ENCODE measurements around the gene BEND3.
"Not testable (repeated sequence)": the region's sequence is repeated elsewhere in the genome, so short reads cannot be mapped to it uniquely, and the experiment has no call there.

The BEND3 gene

GRCh38 chr6:107144666-107145065, 29.4 kb upstream of the BEND3 start:
- no peak for TF ChIP-seq CTCF (conservative IDR thresholded peaks at IDR 0.05; ENCODE audit: low read depth, low read length)
- H3K4me3 ChIP-seq (ENCODE audit: low read depth, low read length) = no peak overlapping the region
- no peak for DNase-seq (ENCODE audit: low read depth)

DNA sequence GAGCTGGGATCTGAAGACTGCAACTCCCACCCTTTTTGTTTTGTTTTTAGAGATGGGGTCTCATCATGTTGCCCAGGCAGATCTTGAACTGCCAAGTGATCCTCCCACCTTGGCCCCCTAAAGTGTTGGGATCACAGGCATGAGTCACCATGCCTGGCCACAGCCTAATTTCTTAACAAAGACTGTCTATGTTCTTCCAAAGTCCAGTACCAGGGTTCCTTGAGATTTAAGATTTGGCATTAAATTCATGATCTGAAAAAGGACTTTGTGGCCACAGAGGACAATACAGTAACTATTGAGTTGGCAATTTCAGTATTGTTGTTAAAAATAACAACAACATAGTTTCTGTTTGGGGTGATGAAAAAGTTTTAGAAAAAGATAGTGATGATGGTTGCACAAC, 28.7 kb upstream of the BEND3 start:
- no peak overlapping the region for H3K4me3 ChIP-seq (ENCODE audit: low read depth, low read length)
- no peak for DNase-seq (ENCODE audit: low read depth)
- TF ChIP-seq CTCF (conservative IDR thresholded peaks at IDR 0.05; ENCODE audit: low read depth, low read length) = no peak

GRCh38 chr6:107140581-107140980, 25.3 kb upstream of the BEND3 start:
- no peak overlapping the region for H3K4me3 ChIP-seq (ENCODE audit: low read depth, low read length)
- TF ChIP-seq CTCF (conservative IDR thresholded peaks at IDR 0.05; ENCODE audit: low read depth, low read length) = no peak
- no peak for DNase-seq (ENCODE audit: low read depth)

DNA sequence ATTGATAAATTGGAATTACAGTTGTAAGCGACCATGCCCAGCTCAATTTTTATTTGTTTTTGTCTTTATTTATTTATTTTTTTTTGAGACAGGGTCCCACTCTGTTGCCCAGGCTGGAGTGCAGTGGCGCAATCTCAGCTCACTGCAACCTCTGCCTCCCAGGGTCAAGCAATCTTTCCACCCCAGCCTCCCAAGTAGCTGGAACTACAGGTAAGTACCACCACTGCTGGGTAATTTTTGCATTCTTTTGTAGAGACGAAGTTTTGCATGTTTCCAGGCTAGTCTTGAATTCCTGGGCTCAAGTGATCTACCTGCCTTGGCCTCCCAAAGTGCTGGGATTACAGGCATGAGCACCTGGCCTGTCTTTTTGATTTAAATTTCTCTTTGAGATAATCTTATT, 21.0 kb upstream of the BEND3 start:
- DNase-seq (ENCODE audit: low read depth); H3K4me3 ChIP-seq (ENCODE audit: low read depth, low read length): not testable (repeated sequence)

GRCh38 chr6:107135048-107135680, 19.8 kb upstream of the BEND3 start:
- not testable (repeated sequence) for H3K4me3 ChIP-seq (ENCODE audit: low read depth, low read length); DNase-seq (ENCODE audit: low read depth)

DNA sequence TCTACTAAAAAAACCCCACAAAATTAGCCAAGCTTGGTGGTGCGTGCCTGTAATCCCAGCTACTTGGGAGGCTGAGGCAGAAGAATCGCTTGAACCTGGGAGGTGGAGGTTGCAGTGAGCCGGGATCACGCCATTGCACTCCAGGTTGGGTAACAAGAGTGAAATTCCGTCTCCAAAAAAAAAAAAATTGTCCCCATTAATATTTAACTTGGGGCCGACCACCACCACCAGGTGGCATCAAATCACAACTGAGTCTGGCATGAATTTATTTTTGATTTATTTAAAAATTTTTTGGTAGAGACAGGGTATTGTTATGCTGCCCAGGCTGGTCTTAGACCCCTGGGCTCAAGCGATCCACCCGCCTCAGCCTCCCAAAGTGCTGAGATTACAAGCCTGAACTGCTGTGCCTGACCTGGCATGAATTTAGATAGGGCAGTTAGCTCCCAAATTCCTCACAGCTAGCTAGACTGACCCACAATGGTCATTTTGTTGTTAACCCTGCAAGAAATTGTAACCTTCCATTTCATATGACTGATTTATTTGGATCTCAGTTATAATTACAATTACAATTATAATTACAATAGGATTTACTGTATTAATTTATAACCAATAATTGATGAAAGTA, 17.1 kb upstream of the BEND3 start:
- peak; percentile 52 for DNase-seq (ENCODE audit: low read depth)
- TF ChIP-seq CTCF (conservative IDR thresholded peaks at IDR 0.05; ENCODE audit: low read depth, low read length) = peak; percentile 71
- no peak overlapping the region for H3K4me3 ChIP-seq (ENCODE audit: low read depth, low read length)

- TF ChIP-seq CTCF (conservative IDR thresholded peaks at IDR 0.05; ENCODE audit: low read depth, low read length) = no peak
- no peak overlapping the region for H3K4me3 ChIP-seq (ENCODE audit: low read depth, low read length)
- DNase-seq (ENCODE audit: low read depth) = no peak
These were observed 14.1 kb upstream of the BEND3 start for GRCh38 chr6:107129370-107129925.

DNA sequence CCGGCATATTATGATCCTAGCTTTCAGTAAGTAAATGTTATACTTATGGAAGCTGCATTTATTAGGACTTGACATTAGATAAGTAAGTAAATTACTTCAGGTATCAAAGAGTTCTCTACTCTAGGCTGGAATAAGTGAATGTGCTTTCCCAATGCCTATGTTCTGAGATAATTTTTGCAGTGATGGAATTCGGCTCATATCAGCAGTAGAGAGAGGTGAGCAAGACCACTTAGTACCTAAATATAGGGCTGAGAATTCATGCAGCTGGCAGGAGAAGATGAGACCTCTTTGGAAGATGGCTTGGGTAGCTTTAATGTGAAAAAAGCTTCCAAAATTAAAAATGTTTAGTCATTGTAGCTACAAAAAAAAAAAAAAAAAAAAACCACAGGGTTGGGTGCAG, 13.3 kb upstream of the BEND3 start:
- peak; percentile 23 for DNase-seq (ENCODE audit: low read depth)
- no peak for TF ChIP-seq CTCF (conservative IDR thresholded peaks at IDR 0.05; ENCODE audit: low read depth, low read length)
- H3K4me3 ChIP-seq (ENCODE audit: low read depth, low read length) = no peak overlapping the region

All from choroid plexus epithelial cell (primary cell).